ENCODE data around the gene DGAT2.

The DGAT2 gene

DNA sequence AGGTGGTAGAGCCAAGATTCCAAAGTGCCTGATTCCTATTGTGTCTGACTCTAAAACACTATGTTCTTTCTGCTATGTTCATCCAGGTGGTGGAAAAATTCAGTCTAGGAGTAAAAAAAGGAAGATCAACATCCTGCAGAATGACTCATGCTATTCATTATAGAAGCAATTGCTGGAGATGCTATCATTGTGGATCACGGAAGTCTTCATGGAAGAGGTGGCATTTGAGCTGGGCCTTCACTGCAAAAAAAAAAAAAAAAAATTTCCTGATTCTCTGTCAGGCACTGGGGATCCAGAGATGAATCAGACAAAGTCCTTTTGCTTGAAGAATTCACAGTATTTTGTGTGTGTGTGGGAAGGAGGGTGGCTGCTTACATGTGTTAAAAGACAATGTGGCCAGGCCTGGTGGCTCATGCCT, 45.1 kb downstream of the DGAT2 start:
- no peaks in the 10 kb centered on the region for H4K20me1 ChIP-seq (ENCODE audit: insufficient read depth, low read length)
- H3K79me2 ChIP-seq (ENCODE audit: insufficient read depth, low read length) = peaks cover 32% of the 10 kb centered on the region
- peaks cover 50% of the 10 kb centered on the region for H3K4me1 ChIP-seq (ENCODE audit: insufficient read depth, low read length, severe bottlenecking)
- H3K9me2 ChIP-seq (ENCODE audit: low read depth, low read length) = no peaks in the 10 kb centered on the region
- no peak overlapping the region for H2AFZ ChIP-seq (ENCODE audit: low read length)
- H3K36me3 ChIP-seq (ENCODE audit: insufficient read depth, low read length) = no peaks in the 10 kb centered on the region
- no peak overlapping the region for H3K27ac ChIP-seq (ENCODE audit: low read depth, low read length, poor library complexity, severe bottlenecking)
- TF ChIP-seq EZH2 (IDR thresholded peaks at IDR 0.05; ENCODE audit: borderline replicate concordance, low read length) = no peak
- TF ChIP-seq, protein P1, sequence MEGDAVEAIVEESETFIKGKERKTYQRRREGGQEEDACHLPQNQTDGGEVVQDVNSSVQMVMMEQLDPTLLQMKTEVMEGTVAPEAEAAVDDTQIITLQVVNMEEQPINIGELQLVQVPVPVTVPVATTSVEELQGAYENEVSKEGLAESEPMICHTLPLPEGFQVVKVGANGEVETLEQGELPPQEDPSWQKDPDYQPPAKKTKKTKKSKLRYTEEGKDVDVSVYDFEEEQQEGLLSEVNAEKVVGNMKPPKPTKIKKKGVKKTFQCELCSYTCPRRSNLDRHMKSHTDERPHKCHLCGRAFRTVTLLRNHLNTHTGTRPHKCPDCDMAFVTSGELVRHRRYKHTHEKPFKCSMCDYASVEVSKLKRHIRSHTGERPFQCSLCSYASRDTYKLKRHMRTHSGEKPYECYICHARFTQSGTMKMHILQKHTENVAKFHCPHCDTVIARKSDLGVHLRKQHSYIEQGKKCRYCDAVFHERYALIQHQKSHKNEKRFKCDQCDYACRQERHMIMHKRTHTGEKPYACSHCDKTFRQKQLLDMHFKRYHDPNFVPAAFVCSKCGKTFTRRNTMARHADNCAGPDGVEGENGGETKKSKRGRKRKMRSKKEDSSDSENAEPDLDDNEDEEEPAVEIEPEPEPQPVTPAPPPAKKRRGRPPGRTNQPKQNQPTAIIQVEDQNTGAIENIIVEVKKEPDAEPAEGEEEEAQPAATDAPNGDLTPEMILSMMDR (IDR thresholded peaks at IDR 0.05; ENCODE audit: low read length) = no peak
- no peaks in the 10 kb centered on the region for H3K9me3 ChIP-seq (ENCODE audit: low read length)
- H3F3A ChIP-seq (ENCODE audit: insufficient read depth, low read length) = no peaks in the 10 kb centered on the region
- H3K4me2 ChIP-seq (ENCODE audit: low read length) = peak overlapping the region; percentile 87; the same call in 1 of the 2 replicates
- no peak overlapping the region; the same call in 1 of the 2 replicates for H3K9ac ChIP-seq (ENCODE audit: low read length)
- no peak overlapping the region for H3K4me3 ChIP-seq (ENCODE audit: low read depth, low read length, poor library complexity, severe bottlenecking)
- H3K27me3 ChIP-seq (ENCODE audit: insufficient read depth, low read length) = no peaks in the 10 kb centered on the region; the same call in 1 of the 2 replicates

GRCh38 chr11:75814363-75814676, 45.7 kb downstream of the DGAT2 start:
- Histone ChIP-seq H3K27ac (ENCODE audit: low read depth, low read length, poor library complexity, severe bottlenecking) (peak overlapping the region; percentile 11), H3K9ac (ENCODE audit: low read length) (peak overlapping the region; percentile 96), H2AFZ (ENCODE audit: low read length) (peak overlapping the region; percentile 30; the same call in 1 of the 2 replicates), H3F3A (ENCODE audit: insufficient read depth, low read length) (no peaks in the 10 kb centered on the region), H3K4me2 (ENCODE audit: low read length) (peak overlapping the region; percentile 87), H3K9me2 (ENCODE audit: low read depth, low read length) (no peaks in the 10 kb centered on the region), H3K27me3 (ENCODE audit: insufficient read depth, low read length) (no peaks in the 10 kb centered on the region; the same call in 1 of the 2 replicates), H3K9me3 (ENCODE audit: low read length) (no peaks in the 10 kb centered on the region), H3K36me3 (ENCODE audit: insufficient read depth, low read length) (no peaks in the 10 kb centered on the region), H3K79me2 (ENCODE audit: insufficient read depth, low read length) (peaks cover 39% of the 10 kb centered on the region), H3K4me1 (ENCODE audit: insufficient read depth, low read length, severe bottlenecking) (peaks cover 57% of the 10 kb centered on the region), H3K4me3 (ENCODE audit: low read depth, low read length, poor library complexity, severe bottlenecking) (peak overlapping the region; percentile 95), H4K20me1 (ENCODE audit: insufficient read depth, low read length) (no peaks in the 10 kb centered on the region)
- TF ChIP-seq, protein P1 (IDR thresholded peaks at IDR 0.05; ENCODE audit: low read length) = no peak
- no peak for TF ChIP-seq EZH2 (IDR thresholded peaks at IDR 0.05; ENCODE audit: borderline replicate concordance, low read length)

GRCh38 chr11:75814677-75815344, 46.2 kb downstream of the DGAT2 start, which contains the start of gene UVRAG:
Gene UVRAG, plus strand, starts transcription at chr11:75815210. Its CDS starts 198 bp downstream, at chr11:75815408.
- H2AFZ ChIP-seq (ENCODE audit: low read length) = peak within 1 kb of the TSS; percentile 30; the same call in 1 of the 2 replicates
- TF ChIP-seq EZH2 (IDR thresholded peaks at IDR 0.05; ENCODE audit: borderline replicate concordance, low read length) = no peak
- TF ChIP-seq, protein P1 (IDR thresholded peaks at IDR 0.05; ENCODE audit: low read length) = no peak
- peak within 1 kb of the TSS; percentile 87 for H3K4me2 ChIP-seq (ENCODE audit: low read length)
- no peaks in the 10 kb centered on the region for H3F3A ChIP-seq (ENCODE audit: insufficient read depth, low read length)
- no peaks in the 10 kb centered on the region for H3K9me3 ChIP-seq (ENCODE audit: low read length)
- H3K27ac ChIP-seq (ENCODE audit: low read depth, low read length, poor library complexity, severe bottlenecking) = peak within 1 kb of the TSS; percentile 65
- peaks cover 41% of the 10 kb centered on the region for H3K79me2 ChIP-seq (ENCODE audit: insufficient read depth, low read length)
- H3K4me3 ChIP-seq (ENCODE audit: low read depth, low read length, poor library complexity, severe bottlenecking) = peak within 1 kb of the TSS; percentile 95
- no peaks in the 10 kb centered on the region for H3K36me3 ChIP-seq (ENCODE audit: insufficient read depth, low read length)
- H3K27me3 ChIP-seq (ENCODE audit: insufficient read depth, low read length) = no peaks in the 10 kb centered on the region
- peaks cover 58% of the 10 kb centered on the region for H3K4me1 ChIP-seq (ENCODE audit: insufficient read depth, low read length, severe bottlenecking)
- H3K9ac ChIP-seq (ENCODE audit: low read length) = peak within 1 kb of the TSS; percentile 96
- H3K9me2 ChIP-seq (ENCODE audit: low read depth, low read length) = no peaks in the 10 kb centered on the region
- H4K20me1 ChIP-seq (ENCODE audit: insufficient read depth, low read length) = no peaks in the 10 kb centered on the region

All from OCI-LY1 (cell line).